Stomach (tissue), 9 donors: ENCODE data around the gene SMIM44. TPM values are rescaled to one million over a fixed set of nuclear protein-coding genes. Genes with fewer than 3 reads are reported as not detected.
"Not testable (repeated sequence)": the region's sequence is repeated elsewhere in the genome, so short reads cannot be mapped to it uniquely, and the experiment has no call there.

Experiments
- DNase-seq, 2 donors: peaks; one replicate each; pipeline versions ENCODE4 v3.0.0 to v3.0.0-alpha.2; 2013 to 2019
- H3K27ac ChIP-seq, 5 donors: fragments of 200-600 bp in 4 of 5; sonication (generic) in 4 of 5; one replicate each; pipeline ENCODE4 v1.5.1; 2013 to 2019; ENCODE audit warnings: mild to moderate bottlenecking in 1 of 5, moderate library complexity in 1 of 5
- H3K27me3 ChIP-seq, 3 donors: fragments of 200-600 bp; sonication (generic); one replicate each; pipeline ENCODE4 v1.5.1; 2017 to 2019; ENCODE audit warnings: mixed run types in 1 of 3
- H3K36me3 ChIP-seq, 4 donors: fragments of 200-600 bp; sonication (generic); 1 replicate in 3 of 4; 2 replicates in 1 of 4; pipeline ENCODE4 v1.5.1; 2016 to 2019
- H3K4me1 ChIP-seq, 4 donors: fragments of 200-600 bp; sonication (generic); one replicate each; pipeline ENCODE4 v1.5.1; 2016 to 2019
- H3K4me3 ChIP-seq, 4 donors: fragments of 200-600 bp; sonication (generic) in 3 of 4; one replicate each; pipeline ENCODE4 v1.5.1; 2016 to 2019; ENCODE audit warnings: mild to moderate bottlenecking in 1 of 4
- H3K9me3 ChIP-seq, 4 donors: fragments of 200-600 bp; sonication (generic); one replicate each; pipeline ENCODE4 v1.5.1; 2016 to 2019
- CTCF ChIP-seq, 7 experiments: fragments of 450-650 bp in 4 of 7; fragments of 200-600 bp in 3 of 7; sonication (generic) in 3 of 7; IDR thresholded peaks; one replicate each; pipeline ENCODE4 v1.5.1; 2016 to 2019; ENCODE audit warnings: antibody characterized with exemption in 7 of 7, control low read depth in 2 of 7, mild to moderate bottlenecking in 1 of 7
- EP300 ChIP-seq: sonication (generic); formaldehyde crosslinking; IDR thresholded peaks from one replicate; pipeline ENCODE4 v1.6.1; 2017; ENCODE audit warnings: antibody characterized with exemption
- POLR2A ChIP-seq, 4 donors: fragments of 450-650 bp; IDR thresholded peaks; one replicate each; pipeline ENCODE4 v1.6.1; 2016; ENCODE audit warnings: antibody characterized with exemption in 4 of 4, control low read depth in 2 of 4, mild to moderate bottlenecking in 1 of 4, moderate library complexity in 1 of 4
- POLR2AphosphoS5 ChIP-seq, 3 donors: sonication (generic); formaldehyde crosslinking; IDR thresholded peaks; one replicate each; pipeline ENCODE4 v1.6.1; 2016; ENCODE audit warnings: antibody characterized with exemption in 3 of 3
- WGBS, 5 donors: extraction: QIAGEN DNeasy Blood & Tissue Kit in 3 of 5; methylation state at CpG; one replicate each; pipeline versions ENCODE4 v1.1.5 to v1.1.7; 2013 to 2018; 5-methylcytosine and 5-hydroxymethylcytosine counted together
- intact Hi-C: fragments of 100-400 bp; cut with DNase I; formaldehyde crosslinking; loops from one replicate; pipeline ENCODE4 v1.15.1; 2023; ENCODE audit warnings: low total_unique reads
- polyA plus RNA-seq, 3 donors: library from polyadenylated mRNA; stranded (reverse); fragments of 200-250 nt; gene quantifications; one replicate each; pipeline ENCODE4 v1.2.3, GENCODE V29; 2013
- total RNA-seq, 5 donors: library from RNA; depleted of rRNA; stranded (reverse); fragments of >200 nt; gene quantifications; one replicate each; pipeline versions ENCODE4 v1.1.0 to v1.2.3, GENCODE V29; 2014 to 2016
- donor health status: healthy with polysubstance abuse.
- donor health status: Bipolar disorder and iron deficiency.
- donor health status: healthy.

The SMIM44 gene
- total and polyA plus RNA-seq, 8 donors = 2.7 TPM; not detected in 7

- no peak overlapping the region for H3K27ac ChIP-seq
- no peak overlapping the region for H3K4me3 ChIP-seq
- 94 to 99% (median 96%) methylated on average over 12 of the region's 12 CpGs for WGBS, 5 donors
- H3K9me3 ChIP-seq = no peaks in the 10 kb centered on the region
- intact Hi-C loops = no loop called here
- no peaks in the 10 kb centered on the region for H3K4me1 ChIP-seq
- no peak for TF ChIP-seq EP300
- no peak for TF ChIP-seq POLR2A (IDR thresholded peaks at IDR 0.05)
- no peak for TF ChIP-seq POLR2AphosphoS5 (IDR thresholded peaks at IDR 0.05)
- TF ChIP-seq CTCF (IDR thresholded peaks at IDR 0.05) = no peak
- no peaks in the 10 kb centered on the region for H3K27me3 ChIP-seq
- peaks cover 75 to 84% (median 80%) of the 10 kb centered on the region in 4 donors for H3K36me3 ChIP-seq
- DNase-seq = no peak
These were observed 47.1 kb upstream of the SMIM44 start for GRCh38 chr19:3530389-3530788.

- intact Hi-C loops, H3K27ac ChIP-seq: not testable (repeated sequence)
- WGBS, 5 donors = 92 to 100% (median 99%) methylated on average over 7 of the region's 7 CpGs
These were observed 46.1 kb upstream of the SMIM44 start for GRCh38 chr19:3529299-3529698.

GRCh38 chr19:3528539-3529211, 45.4 kb upstream of the SMIM44 start:
- DNase-seq = no peak
- H3K27me3 ChIP-seq = no peaks in the 10 kb centered on the region
- H3K9me3 ChIP-seq = no peaks in the 10 kb centered on the region
- intact Hi-C loops = no loop called here
- H3K4me3 ChIP-seq = no peak overlapping the region
- TF ChIP-seq CTCF (IDR thresholded peaks at IDR 0.05) = no peak
- TF ChIP-seq EP300 = no peak
- TF ChIP-seq POLR2A (IDR thresholded peaks at IDR 0.05) = no peak
- no peak for TF ChIP-seq POLR2AphosphoS5 (IDR thresholded peaks at IDR 0.05)
- no peaks in the 10 kb centered on the region for H3K4me1 ChIP-seq
- no peak overlapping the region for H3K27ac ChIP-seq
- H3K36me3 ChIP-seq = peaks cover 74 to 82% (median 78%) of the 10 kb centered on the region in 4 donors
- 90 to 99% (median 97%) methylated on average over 20 of the region's 20 CpGs for WGBS, 5 donors

More at GRCh38 chr19:3529299-3529698, 46.1 kb upstream of the SMIM44 start:
- H3K36me3 ChIP-seq = peaks cover 73 to 82% (median 78%) of the 10 kb centered on the region in 4 donors
- H3K4me1 ChIP-seq, H3K9me3 ChIP-seq, H3K4me3 ChIP-seq, H3K27me3 ChIP-seq, DNase-seq: not testable (repeated sequence)

GRCh38 chr19:3528080-3528479, 44.8 kb upstream of the SMIM44 start:
- Histone ChIP-seq H3K9me3 (no peaks in the 10 kb centered on the region), H3K36me3 (peaks cover 74 to 82% (median 78%) of the 10 kb centered on the region in 4 donors), H3K4me3 (no peak overlapping the region), H3K4me1 (no peaks in the 10 kb centered on the region), H3K27ac (no peak overlapping the region), H3K27me3 (no peaks in the 10 kb centered on the region)
- intact Hi-C loops = no loop called here
- 96 to 99% (median 98%) methylated on average over 9 to 14 of the region's 14 CpGs for WGBS, 5 donors
- TF ChIP-seq POLR2A (IDR thresholded peaks at IDR 0.05) = no peak
- no peak for TF ChIP-seq POLR2AphosphoS5 (IDR thresholded peaks at IDR 0.05)
- no peak for TF ChIP-seq CTCF (IDR thresholded peaks at IDR 0.05)
- DNase-seq = no peak

GRCh38 chr19:3527238-3527910, 44.1 kb upstream of the SMIM44 start:
- Histone ChIP-seq H3K4me3 (no peak overlapping the region), H3K27ac (no peak overlapping the region), H3K36me3 (peaks cover 69 to 82% (median 78%) of the 10 kb centered on the region in 4 donors), H3K4me1 (no peaks in the 10 kb centered on the region), H3K27me3 (no peaks in the 10 kb centered on the region), H3K9me3 (no peaks in the 10 kb centered on the region)
- 94 to 99% (median 96%) methylated on average over 17 to 21 of the region's 21 CpGs for WGBS, 5 donors
- no peak for DNase-seq
- no peak for TF ChIP-seq POLR2A (IDR thresholded peaks at IDR 0.05)
- no peak for TF ChIP-seq CTCF (IDR thresholded peaks at IDR 0.05)
- no peak for TF ChIP-seq POLR2AphosphoS5 (IDR thresholded peaks at IDR 0.05)
- intact Hi-C loops = no loop called here
